ENCODE data around the gene FAM111B. TPM values are rescaled to one million over a fixed set of nuclear protein-coding genes. Genes with fewer than 3 reads are reported as not detected.

Gene FAM111B
- total and polyA plus RNA-seq, 2 of the 4 experiments (the other 2 are of a cell fraction), result 3.2 to 9.3 TPM

- Histone ChIP-seq H3K23ac (ENCODE audit: low read depth, low read length) (peak overlapping the region; percentile 68), H3K4me3 (ENCODE audit: insufficient read depth, low read depth, low read length) (peak overlapping the region; percentile 82), H4K20me1 (ENCODE audit: insufficient read depth, low read length) (no peaks in the 10 kb centered on the region), H4K91ac (ENCODE audit: insufficient read depth, low read depth, low read length) (peak overlapping the region; percentile 58), H3K4ac (ENCODE audit: low read depth, low read length) (peak overlapping the region; percentile 79), H3K14ac (replicated peaks; ENCODE audit: low read depth, low read length) (peak overlapping the region; percentile 57), H3K56ac (ENCODE audit: extremely low read depth, insufficient read depth, low read length) (peak overlapping the region; percentile 77), H3K9me1 (ENCODE audit: insufficient read depth, low read length) (peaks cover under 1% of the 10 kb centered on the region; the same call in 1 of the 2 replicates), H2BK20ac (ENCODE audit: low read depth, low read length) (peak overlapping the region; percentile 64), H3K27me3 (ENCODE audit: control insufficient read depth, insufficient read depth, low read length) (no peaks in the 10 kb centered on the region), H4K8ac (ENCODE audit: low read depth in 2 of 2, low read length in 2 of 2) (peak overlapping the region; percentile 57 to 82), H3K4me1 (ENCODE audit: control insufficient read depth, insufficient read depth, low read length) (peaks cover 3% of the 10 kb centered on the region), H2BK5ac (ENCODE audit: low read depth, low read length, poor library complexity, severe bottlenecking) (peak overlapping the region; percentile 80), H2AK9ac (replicated peaks; ENCODE audit: low read depth, low read length, poor library complexity) (peak overlapping the region; percentile 58), H2BK120ac (ENCODE audit: low read depth, low read length) (peak overlapping the region; percentile 87), H3K79me1 (ENCODE audit: low read depth in 1 of 2, low read length in 2 of 2) (peaks cover 5 to 17% of the 10 kb centered on the region in 2 experiments), H3K4me2 (ENCODE audit: low read depth, low read length) (peak overlapping the region; percentile 90), H3K36me3 (ENCODE audit: control insufficient read depth, insufficient read depth, low read length) (peaks cover 1% of the 10 kb centered on the region; the same call in 1 of the 2 replicates), H3K18ac (ENCODE audit: low read depth, low read length) (peak overlapping the region; percentile 37), H2BK15ac (ENCODE audit: low read depth, low read length) (peak overlapping the region; percentile 43; the same call in 1 of the 3 replicates), H3K9me3 (ENCODE audit: control insufficient read depth, insufficient read depth, low read length) (no peaks in the 10 kb centered on the region), H3K9ac (ENCODE audit: low read depth, low read length) (peak overlapping the region; percentile 88), H2AFZ (replicated peaks; ENCODE audit: low read length, poor library complexity) (peak overlapping the region; percentile 91), H4K5ac (ENCODE audit: low read depth, low read length) (peak overlapping the region; percentile 52; the same call in 1 of the 2 replicates), H3K27ac (ENCODE audit: insufficient read depth, low read length) (peak overlapping the region; percentile 82), H2AK5ac (ENCODE audit: low read depth, low read length) (no peak overlapping the region)
- DNase-seq (peak; percentile 68), ATAC-seq (ENCODE audit: low read depth) (peak; percentile 5)
- ChIA-PET CTCF (interaction anchor here (0.9 to 1.6 kb wide), 6 partner anchors 14 to 215 kb away, joined by 3 to 13 read pairs (median 3); no protein-coding TSS in a partner anchor), POLR2A (ENCODE audit: unreplicated experiment) (interaction anchor here (0.6 to 1.0 kb wide), 4 partner anchors 17 to 1922 kb away, joined by 3 to 7 read pairs (median 6); no protein-coding TSS in a partner anchor)
- TF ChIP-seq MAZ (IDR thresholded peaks at IDR 0.05; ENCODE audit: borderline replicate concordance, low read depth, low read length) (no peak), SMC3 (IDR thresholded peaks at IDR 0.05; ENCODE audit: low read depth, low read length) (no peak)
- TSS peak; percentile 81 for BruUV-seq (replicated peaks)
- dilution Hi-C loops (cut with HindIII; ENCODE audit: low sequenced_read_pairs, unreplicated experiment), result no loop called here
- WGBS, 2 experiments (ENCODE audit: extremely low coverage in 2 of 2, insufficient read length in 1 of 2), result no CpG with 5 or more reads among the region's 3 CpGs
- in situ Hi-C loops (cut with MboI; ENCODE audit: low sequenced_read_pairs), result no loop called here
- intact Hi-C loops (cut with micrococcal nuclease), result loop anchor here (2.0 to 5.0 kb wide), 2 partner anchors 35 to 565 kb away; partner anchors contain the start of genes FAM111B, LPXN and ZFP91
Observed at GRCh38 chr11:59141673-59142460, 34.8 kb downstream of the FAM111B start.
